Midbrain (tissue), 1 donor: ENCODE measurements around the gene ZIC1.

Experiments
- DNase-seq: peaks from one replicate; lab custom pipeline; 2025; lab: John Stamatoyannopoulos, UW

Gene ZIC1

DNA sequence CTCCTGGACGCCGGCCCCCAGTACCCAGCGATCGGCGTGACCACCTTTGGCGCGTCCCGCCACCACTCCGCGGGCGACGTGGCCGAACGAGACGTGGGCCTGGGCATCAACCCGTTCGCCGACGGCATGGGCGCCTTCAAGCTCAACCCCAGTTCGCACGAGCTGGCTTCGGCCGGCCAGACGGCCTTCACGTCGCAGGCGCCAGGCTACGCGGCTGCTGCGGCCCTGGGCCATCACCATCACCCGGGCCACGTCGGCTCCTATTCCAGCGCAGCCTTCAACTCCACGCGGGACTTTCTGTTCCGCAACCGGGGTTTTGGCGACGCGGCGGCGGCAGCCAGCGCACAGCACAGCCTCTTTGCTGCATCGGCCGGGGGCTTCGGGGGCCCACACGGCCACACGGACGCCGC lies 956 bp downstream of the ZIC1 start:
- no peak for DNase-seq

DNA sequence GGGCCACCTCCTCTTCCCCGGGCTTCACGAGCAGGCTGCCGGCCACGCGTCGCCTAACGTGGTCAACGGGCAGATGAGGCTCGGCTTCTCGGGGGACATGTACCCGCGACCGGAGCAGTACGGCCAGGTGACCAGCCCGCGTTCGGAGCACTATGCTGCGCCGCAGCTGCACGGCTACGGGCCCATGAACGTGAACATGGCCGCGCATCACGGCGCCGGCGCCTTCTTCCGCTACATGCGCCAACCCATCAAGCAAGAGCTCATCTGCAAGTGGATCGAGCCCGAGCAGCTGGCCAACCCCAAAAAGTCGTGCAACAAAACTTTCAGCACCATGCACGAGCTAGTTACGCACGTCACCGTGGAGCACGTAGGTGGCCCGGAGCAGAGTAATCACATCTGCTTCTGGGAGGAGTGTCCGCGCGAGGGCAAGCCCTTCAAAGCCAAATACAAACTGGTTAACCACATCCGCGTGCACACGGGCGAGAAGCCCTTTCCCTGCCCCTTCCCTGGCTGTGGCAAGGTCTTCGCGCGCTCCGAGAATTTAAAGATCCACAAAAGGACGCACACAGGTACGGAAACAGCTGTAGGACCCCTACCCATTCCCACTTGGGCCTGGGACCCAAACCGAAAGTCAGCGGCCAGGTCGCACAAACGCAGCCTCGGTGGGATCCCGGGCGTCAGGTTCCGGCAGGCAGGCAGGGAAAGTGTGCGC lies 1.5 kb downstream of the ZIC1 start:
- no peak for DNase-seq

DNA sequence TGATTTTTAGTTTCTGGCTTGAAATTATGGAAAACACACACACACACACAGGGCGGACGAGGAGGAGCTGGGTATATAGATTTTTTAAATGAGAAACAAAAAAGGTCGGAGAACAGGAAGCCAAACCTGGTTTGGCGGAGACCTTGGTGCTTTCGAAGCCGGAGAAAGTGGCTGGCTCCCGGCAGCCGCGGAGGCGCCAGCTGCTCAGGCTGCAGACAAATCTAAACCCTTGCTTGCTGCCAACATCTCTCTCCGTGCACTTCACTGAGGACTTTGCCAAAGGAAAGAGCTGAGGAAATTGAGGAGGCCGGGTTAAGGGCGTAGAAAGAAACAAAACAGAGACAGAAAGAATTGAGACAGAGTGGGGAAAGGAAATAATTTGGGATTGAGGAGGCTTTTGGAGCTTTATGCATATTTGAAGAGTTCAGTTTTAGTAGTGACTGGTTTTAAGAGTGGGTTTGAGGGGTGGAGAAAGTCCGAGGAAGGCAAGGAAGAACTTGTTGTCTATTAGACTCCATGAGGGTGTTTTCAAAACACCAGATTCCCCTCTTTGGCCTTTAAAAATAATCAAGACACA lies 2.2 kb downstream of the ZIC1 start:
- peak; percentile 33 for DNase-seq

DNA sequence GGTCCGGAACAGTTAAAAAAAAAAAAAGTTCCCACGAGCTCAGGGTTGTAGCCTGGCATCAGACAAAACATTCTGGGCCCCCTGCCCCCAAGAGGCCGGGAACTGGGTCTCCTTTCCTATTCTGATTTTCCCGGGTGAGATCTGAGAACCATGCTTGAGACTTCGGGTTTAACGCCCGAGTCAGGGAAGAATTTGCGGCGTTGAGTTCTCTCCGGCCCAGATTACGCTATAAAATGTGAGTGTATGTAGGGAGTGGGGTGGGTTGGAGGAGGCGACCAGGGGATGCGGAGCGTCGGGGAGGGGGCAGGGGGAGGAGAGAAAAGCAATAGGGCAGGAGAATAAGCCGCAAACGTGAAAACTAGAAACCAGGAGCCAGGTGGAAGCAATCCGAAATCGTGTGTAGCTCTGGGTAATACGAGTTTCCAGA lies 2.7 kb downstream of the ZIC1 start:
- DNase-seq, result no peak

DNA sequence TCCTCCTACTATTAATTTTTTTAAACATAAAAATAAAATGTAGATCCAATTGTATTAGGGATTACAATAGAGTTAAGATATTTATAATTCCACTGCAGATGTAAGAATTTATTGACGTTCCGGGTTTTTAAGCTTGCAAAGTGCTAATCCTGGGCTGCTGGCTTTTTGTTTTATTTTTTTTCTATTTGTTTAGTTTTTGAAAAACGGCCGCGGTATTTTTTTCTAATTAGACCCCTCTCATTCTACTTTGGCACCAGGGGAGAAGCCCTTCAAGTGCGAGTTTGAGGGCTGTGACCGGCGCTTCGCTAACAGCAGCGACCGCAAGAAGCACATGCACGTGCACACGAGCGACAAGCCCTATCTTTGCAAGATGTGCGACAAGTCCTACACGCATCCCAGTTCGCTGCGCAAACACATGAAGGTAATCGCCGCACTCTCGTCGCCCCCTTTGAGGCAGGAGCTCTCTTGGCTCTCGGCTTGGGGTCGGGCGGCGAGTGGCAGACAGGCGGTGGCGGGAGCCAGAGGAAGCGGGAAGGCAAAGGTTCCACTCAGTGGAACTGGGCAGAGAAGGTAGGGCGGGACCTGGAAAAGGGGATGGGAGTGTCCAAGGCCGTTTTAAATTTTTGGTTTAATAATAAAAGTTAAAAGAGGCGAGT lies 3.2 kb downstream of the ZIC1 start:
- no peak for DNase-seq

DNA sequence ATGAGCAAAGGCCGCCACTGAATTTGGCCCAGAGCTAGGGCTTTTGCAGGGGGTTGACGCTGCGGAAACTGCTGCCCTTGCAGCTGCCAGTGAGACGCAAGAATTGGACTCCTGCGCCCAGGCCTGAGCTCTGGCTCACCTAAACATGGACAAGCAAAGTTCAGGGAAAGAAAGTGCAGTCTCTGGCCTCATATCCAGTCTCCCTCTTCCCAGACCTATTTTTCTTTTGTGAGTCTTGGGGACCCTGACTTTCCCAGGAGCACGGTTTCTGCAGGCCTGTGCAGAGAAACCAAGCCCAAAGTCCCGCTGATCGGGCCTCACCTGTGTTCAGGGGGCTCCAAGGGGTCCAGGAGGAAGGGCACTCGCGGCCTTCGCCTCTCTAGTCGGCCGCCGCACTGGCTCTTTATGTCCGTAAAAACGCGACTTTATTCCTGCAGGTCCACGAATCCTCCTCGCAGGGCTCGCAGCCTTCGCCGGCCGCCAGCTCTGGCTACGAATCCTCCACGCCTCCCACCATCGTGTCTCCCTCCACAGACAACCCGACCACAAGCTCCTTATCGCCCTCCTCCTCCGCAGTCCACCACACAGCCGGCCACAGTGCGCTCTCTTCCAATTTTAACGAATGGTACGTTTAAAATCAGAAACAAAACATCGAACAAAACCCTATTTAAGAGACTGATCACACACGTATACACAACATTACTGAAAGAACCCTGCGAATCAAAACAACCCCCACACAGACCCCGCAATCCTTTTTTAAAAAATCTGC lies 3.9 kb downstream of the ZIC1 start:
- DNase-seq, result no peak

DNA sequence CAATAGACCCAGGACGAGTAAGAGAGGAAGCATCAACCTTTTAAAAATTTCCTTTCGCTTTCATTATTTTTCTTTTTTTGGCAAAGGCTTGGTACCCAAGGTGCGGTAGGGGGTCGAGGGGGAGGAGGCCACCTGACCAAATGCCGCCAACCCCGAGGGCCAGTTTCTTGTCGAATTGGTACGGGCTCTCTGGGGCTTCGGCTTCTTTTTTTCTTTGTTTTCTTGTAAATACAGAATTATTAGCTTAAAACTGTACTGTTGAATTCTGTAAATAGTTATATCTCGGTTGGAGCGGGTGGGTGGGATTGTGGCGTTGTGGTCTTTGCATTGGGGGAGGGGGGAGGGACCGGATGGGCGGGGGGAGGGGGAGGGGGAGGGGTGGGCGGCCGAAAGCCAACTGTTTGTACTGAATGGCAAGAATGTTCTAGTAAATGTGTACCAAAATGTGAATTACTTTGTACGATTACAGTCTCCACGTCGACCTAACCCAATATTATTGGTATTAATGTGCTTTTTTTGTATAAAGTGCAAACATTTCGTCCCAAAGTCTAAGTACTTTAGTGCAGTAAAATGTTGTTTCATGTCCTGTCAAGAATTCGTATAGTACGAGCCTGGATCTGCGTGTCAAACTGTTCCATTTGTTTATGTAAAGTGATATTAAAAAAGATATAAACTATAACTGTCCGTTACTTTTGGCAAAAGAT lies 4.7 kb downstream of the ZIC1 start:
- DNase-seq, result no peak

DNA sequence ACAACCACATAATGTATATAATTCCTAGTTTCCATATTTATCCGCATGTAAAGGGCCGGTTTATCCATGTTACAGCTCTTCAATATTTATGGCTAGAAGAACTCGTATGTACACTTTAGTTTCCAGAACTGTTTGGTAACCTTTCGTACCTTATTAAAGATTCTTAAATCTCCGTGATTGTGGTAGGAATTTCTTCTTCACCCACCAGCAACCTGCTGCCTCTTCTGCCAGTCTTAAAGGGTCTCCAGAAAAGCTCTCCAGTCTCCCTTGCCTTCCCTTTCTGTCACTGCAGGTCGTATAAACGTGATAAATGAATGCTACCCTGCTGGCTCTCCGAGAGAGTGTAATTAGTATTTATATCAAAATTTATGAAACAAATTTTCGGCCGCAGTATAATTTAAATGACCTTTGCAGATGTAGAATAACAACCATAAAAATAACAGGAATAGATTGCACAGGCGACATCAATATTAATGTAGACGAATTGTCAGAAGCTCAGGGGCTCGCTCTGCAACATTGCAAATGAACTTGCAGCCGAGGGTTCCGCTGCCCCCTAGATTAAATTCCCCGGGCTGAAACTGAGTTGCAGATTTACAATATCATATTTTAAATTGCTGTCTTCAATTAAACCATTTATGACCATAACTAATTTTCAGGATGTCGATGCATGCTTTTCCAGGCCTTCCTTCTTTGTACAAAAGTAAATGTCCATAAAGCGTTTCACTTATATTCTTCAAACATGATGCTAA lies 5.4 kb downstream of the ZIC1 start:
- no peak for DNase-seq

DNA sequence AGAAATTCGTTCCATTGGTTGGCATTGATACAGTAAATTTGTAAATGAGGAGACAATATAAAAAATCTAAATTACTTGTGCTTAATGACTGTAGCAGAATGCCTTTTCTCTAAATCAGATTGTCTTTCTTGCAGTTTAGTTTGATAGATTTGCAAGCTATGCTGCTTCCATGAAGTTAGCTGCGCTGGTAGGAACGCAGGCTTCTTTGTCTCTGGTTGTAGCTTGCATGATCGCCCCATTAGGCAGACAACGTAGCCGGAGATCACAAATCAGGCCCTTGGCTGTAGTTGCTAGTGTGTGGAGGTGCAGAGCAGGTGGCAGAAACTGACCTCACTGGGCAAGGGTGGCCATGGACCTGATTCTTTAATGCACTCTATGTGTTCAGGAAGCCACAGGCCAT lies 6.1 kb downstream of the ZIC1 start:
- no peak for DNase-seq

DNA sequence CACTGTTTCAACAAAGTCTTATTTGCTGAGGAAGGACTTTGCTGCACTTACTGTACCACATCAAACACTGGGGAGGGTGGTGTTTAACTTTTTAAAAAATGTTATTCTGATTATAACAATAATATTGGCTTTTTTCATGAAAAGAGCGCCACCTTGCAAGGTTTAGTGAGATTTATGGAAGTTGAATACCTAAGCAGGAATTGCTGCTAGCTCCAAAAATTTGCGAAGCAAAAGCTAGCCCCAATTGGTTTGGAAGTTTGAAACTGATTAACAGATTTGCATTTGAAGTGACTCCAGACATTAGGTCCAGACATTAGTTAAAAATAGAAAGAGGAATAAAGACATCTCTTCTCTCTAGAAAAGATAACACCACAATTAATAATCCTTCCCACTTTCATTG lies 6.7 kb downstream of the ZIC1 start:
- no peak for DNase-seq

DNA sequence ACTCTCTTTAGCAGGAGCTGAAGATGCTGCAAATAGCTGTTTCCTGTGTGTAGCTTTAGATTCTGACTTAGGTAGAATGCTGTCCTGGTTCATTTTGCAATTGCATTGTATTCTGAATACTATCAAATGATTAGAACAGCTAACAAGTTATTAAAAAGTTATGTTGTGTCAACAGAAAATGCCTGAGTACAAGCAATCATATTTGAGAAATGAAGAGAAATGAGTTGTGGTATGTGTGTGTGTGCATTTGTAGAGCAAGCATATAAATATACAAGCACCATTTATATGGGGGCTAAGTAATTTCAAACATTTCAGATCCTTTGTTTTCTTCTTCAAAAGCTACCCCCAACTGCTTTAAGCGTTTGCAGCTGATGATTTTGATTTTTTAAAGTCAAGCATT lies 7.8 kb downstream of the ZIC1 start:
- DNase-seq, result no peak

DNA sequence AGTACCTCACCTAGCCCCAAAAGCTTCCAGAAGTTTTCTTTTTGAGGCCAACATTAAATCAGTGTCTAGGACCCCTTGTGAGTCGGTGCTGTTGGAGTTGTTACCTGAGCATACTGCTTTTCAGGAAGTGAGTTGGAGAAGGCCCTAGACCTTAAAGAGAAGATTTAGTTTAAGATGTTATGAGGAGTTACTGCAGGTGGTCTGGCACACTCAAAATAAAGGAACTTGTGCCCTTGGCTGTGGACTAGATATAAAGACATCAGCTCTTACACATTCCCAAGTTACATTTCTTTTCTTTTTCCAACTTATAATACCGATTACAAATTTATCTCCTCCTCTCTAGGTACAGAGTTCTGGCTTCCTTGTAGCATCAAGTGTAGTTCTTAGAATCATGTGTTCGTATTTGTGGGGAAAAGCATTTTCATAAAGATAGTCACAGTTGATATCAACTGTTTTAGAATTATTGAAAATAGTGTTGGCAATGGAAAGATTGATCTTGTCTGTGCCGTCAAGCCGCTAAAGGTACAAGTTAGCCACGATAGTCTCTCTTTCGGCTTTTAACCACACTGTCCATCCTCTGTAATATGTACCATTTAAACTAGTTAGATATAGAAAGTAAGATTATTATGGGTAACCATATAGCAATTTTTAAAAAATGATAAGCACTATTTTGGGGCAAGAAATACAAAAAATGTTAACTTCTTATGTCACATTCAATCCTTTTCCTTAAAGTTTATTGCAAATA lies 8.6 kb downstream of the ZIC1 start:
- no peak for DNase-seq

DNA sequence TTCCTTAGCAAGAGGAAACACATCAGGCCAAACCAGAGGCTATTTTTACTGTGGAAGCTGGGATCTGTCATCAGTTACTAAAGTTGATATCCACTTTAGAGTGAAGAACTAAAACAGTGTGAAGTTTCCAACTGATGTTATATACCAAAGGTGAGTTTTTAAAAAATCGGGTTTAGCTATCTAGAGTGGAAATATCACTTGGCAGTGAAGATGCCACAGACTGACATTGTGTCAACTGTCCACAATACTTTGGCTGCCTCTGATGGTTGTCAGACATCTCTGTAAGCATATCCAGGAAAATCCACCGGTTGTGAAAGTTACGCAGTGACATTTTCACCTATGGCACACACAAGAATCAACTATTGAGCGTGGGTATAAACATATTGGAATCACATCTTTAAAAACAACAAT lies 9.2 kb downstream of the ZIC1 start:
- DNase-seq, result no peak

DNA sequence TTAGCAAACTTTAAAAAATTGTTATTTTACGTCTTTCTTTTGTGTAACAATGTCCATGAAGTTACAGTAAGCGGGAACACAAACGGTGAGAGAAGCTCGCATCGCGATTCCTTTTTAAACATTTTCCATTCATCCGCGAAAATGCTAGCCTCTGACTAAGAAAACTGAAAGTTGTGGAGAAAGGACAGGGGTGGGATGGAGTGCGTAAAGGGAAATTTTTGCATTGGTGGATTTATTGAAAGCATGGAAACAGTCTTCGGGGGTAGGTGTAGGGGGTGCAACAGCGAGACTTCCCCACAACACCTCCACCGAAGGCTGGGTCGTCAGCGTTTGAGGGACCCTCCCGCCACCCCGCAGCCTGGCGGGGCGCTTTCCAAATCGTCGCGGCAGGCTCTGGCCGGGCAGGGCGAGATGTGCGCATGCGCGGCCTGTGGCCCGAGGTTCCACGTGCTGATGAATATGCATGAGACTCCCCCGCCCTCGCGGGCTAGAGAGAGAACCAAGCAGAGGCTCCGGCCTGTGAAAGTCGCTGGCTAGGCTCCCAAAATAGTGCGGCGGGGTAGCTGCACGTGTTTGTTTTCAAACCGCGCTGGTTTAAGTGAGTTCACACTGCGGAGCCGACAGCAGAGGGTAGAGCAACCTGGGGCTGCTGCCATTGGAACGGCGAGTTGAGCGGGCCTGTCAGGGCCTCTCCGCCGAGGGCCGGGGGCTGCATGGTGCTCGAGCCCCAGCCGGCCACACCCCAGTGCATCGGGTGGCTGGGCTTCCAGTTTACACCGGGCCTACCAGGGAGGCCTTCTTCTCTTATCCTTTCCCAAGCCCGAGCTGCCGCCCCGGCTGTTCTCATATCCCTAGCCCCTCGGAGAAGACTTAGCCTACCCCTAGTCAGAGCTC lies 9.9 kb downstream of the ZIC1 start:
- peak; percentile 92 for DNase-seq

DNA sequence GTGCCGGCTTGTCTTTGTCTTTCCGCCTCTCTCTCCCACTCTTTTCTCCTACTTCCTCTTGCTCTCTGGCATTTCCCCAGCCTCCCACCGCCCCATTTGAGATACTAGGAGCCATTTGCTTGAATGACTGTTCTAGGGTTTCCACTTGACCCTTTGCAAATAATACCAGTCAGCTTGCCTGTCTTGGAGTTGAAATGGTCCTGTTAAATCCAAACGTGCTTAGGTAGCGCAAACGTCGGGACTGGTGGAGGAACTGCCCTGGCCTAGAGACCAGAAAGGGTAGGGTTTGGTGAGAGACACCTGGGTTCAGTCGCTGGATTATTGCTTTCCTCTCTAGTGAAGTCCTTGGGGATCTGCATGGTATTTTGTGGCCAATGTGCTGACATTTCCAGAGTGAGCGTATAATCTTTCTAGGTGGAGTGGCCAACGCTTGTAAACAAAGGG lies 10.6 kb downstream of the ZIC1 start:
- DNase-seq, result no peak

DNA sequence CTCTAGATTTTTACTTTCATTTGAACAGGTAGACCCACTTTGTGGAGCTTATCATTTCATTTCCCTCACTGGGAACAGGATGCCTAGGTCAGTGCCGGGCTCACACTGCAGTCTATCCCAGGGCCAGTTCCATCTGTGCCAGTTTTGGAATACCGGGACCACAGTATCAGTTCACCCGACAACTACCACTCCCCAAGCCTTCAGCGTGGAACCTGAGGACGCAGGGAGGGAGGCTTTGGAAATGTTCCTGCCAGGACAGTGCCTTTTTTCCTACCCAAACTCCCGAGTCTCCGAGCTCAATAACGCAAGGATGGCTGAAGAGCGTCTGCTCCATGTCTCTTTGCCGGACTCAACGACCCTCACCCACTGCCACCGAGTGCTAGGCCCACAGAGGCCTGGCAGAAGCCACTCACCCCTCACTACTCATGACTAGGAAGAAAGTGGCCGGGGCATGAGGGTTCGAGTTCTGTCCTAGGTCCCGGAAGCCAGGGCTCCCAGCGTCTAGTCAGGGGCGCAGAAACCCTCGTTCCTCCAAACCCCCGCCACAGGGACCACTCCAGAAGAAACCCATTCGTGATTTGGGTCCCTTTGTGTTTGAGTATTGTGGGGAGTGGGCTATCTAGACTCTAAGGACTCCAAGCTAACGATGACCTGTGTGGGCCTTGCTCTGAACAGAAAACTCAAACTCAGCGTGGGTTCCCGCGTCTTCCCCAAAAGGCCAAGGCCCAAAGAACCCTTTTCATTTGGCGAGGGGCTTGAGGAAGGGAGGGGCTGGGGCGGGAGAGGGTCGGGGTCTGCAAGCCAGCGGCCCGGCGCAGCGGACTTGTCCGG lies 11.4 kb downstream of the ZIC1 start:
- DNase-seq, result no peak

DNA sequence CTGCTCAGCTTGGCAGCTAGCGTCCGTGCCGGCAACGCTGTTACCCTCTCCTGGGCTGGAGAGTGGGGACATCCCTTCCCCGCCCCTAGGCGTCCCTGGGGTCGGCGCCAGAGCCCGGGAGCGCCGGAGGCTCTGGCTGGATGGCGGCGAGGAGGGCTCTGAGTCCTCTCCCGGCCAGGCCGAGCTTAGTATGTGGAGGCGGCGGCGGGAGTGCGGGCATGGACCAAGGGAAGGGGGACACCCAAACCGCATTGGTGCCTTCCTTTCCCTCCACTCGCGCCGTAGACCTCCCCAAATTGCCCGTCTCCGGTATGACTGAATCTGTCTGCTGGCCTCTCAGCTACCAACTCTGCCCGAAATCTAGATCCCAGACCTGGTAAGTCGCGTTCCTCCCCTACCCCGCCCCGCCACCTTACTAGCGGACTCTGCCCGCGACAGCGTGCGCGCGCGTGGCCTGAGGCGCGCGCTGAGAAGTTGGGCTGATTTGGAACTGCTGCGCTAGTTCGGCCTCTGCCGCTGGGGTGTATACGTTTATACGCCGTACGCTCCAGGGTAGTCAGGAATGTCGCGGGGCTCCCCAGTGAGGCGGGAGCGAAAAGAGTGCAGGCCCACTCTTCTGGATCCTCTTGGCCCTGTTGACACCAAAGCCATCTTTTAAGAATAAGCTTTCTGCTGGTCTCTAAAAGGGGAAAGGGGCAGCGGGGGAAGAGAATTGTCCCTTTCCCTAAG lies 12.2 kb downstream of the ZIC1 start:
- DNase-seq, result peak; percentile 44

DNA sequence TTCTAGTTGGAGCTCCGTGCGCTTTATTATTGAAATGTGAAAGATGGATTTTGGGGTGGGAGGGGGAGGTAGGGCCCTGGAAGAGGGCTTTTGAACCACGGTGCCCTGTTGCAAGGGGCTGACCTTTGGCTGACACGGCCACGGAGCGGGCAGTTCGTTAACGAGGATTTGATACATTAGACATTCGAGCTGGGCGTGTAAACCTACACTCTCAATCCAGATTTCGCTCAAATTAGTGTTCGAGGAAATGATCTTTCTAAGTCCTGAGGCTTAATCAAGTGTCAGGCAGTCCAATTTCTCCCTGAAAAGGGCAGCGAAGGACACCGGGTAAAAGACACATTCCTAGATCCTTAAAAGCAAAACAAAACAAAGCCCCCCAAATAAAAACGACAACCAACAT lies 13.0 kb downstream of the ZIC1 start:
- no peak for DNase-seq
